ENCODE data around the gene DBF4B. TPM values are rescaled to one million over a fixed set of nuclear protein-coding genes. Genes with fewer than 3 reads are reported as not detected.
A peak's percentile ranks its signal among the peaks of the same experiment; 100 is the strongest.

DBF4B gene
- total RNA-seq, 4 donors from 2014 or later = 1.5 to 3.5 (median 2.5) TPM

DNA sequence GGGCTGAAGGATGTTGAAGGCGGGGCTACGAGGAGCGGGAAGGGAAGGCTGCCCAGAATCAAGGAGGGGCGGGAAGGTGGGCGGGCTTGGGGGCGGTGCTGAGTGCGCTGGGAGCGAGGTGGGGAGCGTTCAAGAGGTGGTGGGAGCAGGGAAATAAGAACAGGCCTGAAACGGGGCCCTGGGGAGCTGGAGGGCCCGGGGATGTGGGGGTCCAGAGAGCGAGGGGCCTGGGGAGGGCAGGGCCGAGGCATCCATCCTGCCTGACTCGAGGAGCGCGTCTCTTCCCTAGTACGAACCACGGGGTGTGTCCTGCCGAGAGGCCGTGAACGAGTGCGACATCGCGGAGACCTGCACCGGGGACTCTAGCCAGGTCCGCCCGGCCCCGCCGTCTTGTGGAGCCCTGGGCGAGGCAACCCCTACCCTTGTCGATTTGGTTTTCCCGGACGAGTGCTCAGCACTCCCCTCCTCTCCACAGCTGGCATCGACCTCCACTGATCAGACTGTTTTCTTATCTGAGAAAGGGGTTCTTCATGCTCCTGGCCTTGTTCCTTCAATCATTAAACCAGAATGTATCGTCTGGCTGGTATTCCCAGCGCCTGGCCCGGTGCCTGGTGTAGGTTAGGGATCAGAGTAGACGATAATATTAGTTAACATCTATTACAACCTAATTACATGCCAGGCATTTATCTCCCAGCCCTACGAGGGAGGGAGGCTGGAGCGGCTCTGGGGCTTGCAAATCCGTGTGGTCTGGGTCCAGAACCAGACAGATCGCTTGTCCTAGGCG lies 67.6 kb downstream of the DBF4B start:
- in situ Hi-C loops (cut with MboI; ENCODE audit: low pct_ligation_motif_present in 1 of 4, low pct_unique_long_range_greater_than_20kb in 1 of 4, low sequenced_read_pairs in 3 of 4) = no loop called here
- DNase-seq = no peak
- peaks cover 12 to 30% (median 19%) of the 10 kb centered on the region in 4 donors for H3K4me1 ChIP-seq
- intact Hi-C loops (cut with DNase I; ENCODE audit: low total_unique reads) = loop anchor here (10.0 kb wide), 1 partner anchor 359 kb away; the partner anchor contains the start of genes ACBD4 and PLCD3
- H3K36me3 ChIP-seq = no peaks in the 10 kb centered on the region
- WGBS, 2 donors (ENCODE audit: low coverage in 1 of 2) = 0 to 4% methylated on average over 11 to 40 of the region's 43 CpGs
- peaks cover 17% of the 10 kb centered on the region for H3K27me3 ChIP-seq
- no peak for TF ChIP-seq CTCF (IDR thresholded peaks at IDR 0.05)
- TF ChIP-seq POLR2A (IDR thresholded peaks at IDR 0.05) = peak; percentile 10
- no peak for TF ChIP-seq EP300 (IDR thresholded peaks at IDR 0.05; ENCODE audit: low read depth)
- TF ChIP-seq POLR2AphosphoS5 (IDR thresholded peaks at IDR 0.05) = no peak
- H3K27ac ChIP-seq = peak overlapping the region; percentile 58 to 85 (median 70)
- H3K9me3 ChIP-seq = no peaks in the 10 kb centered on the region
- H3K4me3 ChIP-seq = peak overlapping the region; percentile 29 to 61 (median 46)

DNA sequence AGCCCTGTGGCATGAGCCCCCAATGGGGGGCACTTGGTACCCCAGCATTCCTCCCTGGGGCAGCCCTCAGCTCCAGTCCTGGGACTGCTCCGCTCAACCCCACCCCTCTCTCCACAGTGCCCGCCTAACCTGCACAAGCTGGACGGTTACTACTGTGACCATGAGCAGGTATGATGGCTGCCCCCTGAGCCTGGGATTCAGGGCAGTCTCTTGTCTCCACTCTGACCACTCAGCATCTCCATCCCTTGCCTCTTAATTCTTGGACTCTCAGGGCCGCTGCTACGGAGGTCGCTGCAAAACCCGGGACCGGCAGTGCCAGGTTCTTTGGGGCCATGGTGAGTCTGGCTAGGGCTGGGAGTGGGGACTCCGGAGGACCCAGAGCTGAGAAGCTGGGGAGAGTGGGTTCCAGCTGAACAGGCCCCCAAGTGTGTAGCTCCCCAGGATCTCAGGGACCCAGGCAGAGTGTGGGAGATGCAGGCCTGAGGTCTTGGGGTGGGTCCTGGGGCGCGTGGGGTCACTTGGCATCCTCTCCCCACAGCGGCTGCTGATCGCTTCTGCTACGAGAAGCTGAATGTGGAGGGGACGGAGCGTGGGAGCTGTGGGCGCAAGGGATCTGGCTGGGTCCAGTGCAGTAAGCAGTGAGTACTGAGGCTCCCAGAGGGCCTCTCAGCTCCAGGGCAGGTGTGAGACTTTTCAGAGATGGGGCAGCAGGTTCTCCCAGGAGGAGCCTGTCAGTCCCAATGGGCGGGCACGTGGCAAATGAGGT lies 68.3 kb downstream of the DBF4B start:
- WGBS, 2 donors (ENCODE audit: low coverage in 1 of 2) = 82% methylated on average over 19 of the region's 19 CpGs; no CpG with 5 or more reads in 1 of the 2 donors
- no peak for DNase-seq
- intact Hi-C loops (cut with DNase I; ENCODE audit: low total_unique reads) = loop anchor here (10.0 kb wide), 1 partner anchor 358 kb away; the partner anchor contains the start of genes ACBD4 and PLCD3
- peaks cover 12 to 31% (median 21%) of the 10 kb centered on the region in 4 donors for H3K4me1 ChIP-seq
- TF ChIP-seq POLR2A (IDR thresholded peaks at IDR 0.05) = no peak
- no peak for TF ChIP-seq CTCF (IDR thresholded peaks at IDR 0.05)
- peak overlapping the region; percentile 58 to 85 (median 70) for H3K27ac ChIP-seq
- in situ Hi-C loops (cut with MboI; ENCODE audit: low pct_ligation_motif_present in 1 of 4, low pct_unique_long_range_greater_than_20kb in 1 of 4, low sequenced_read_pairs in 3 of 4) = no loop called here
- no peaks in the 10 kb centered on the region for H3K9me3 ChIP-seq
- H3K4me3 ChIP-seq = no peak overlapping the region
- H3K27me3 ChIP-seq = peaks cover 17% of the 10 kb centered on the region
- H3K36me3 ChIP-seq = no peaks in the 10 kb centered on the region

DNA sequence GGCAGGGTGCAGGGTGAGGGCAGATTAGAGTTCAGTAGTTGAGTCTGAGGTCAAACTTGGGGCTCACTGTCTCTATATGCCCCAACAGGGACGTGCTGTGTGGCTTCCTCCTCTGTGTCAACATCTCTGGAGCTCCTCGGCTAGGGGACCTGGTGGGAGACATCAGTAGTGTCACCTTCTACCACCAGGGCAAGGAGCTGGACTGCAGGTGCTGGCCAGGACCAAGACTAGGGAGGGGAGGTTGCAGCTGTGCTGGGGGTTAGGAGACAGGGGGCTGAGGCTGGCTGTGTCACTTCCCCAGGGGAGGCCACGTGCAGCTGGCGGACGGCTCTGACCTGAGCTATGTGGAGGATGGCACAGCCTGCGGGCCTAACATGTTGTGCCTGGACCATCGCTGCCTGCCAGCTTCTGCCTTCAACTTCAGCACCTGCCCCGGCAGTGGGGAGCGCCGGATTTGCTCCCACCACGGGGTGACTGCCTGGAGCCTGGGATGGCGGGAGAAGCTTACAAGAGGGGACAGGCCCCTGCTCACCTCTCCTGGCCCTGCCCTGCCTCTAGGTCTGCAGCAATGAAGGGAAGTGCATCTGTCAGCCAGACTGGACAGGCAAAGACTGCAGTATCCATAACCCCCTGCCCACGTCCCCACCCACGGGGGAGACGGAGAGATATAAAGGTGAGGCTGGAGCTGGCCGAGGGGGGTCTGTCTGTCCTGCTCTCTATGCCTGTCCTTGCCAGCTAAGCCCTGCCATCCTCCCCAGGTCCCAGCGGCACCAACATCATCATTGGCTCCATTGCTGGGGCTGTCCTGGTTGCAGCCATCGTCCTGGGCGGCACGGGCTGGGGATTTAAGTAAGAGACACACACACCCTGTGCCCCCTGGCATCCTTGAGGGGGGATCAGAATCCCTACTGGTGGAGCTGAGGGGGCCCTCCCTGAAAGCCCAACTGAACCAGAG lies 69.2 kb downstream of the DBF4B start:
- H3K27ac ChIP-seq = peak overlapping the region in 1 of 4 donors; percentile 85
- DNase-seq = no peak
- intact Hi-C loops (cut with DNase I; ENCODE audit: low total_unique reads) = loop anchor here (10.0 kb wide), 1 partner anchor 357 kb away; the partner anchor contains the start of genes ACBD4 and PLCD3
- no peaks in the 10 kb centered on the region for H3K9me3 ChIP-seq
- no peaks in the 10 kb centered on the region for H3K36me3 ChIP-seq
- H3K4me3 ChIP-seq = no peak overlapping the region
- in situ Hi-C loops (cut with MboI; ENCODE audit: low pct_ligation_motif_present in 1 of 4, low pct_unique_long_range_greater_than_20kb in 1 of 4, low sequenced_read_pairs in 3 of 4) = no loop called here
- H3K27me3 ChIP-seq = peaks cover 8% of the 10 kb centered on the region
- TF ChIP-seq CTCF (IDR thresholded peaks at IDR 0.05) = no peak
- TF ChIP-seq POLR2AphosphoS5 (IDR thresholded peaks at IDR 0.05) = no peak
- TF ChIP-seq POLR2A (IDR thresholded peaks at IDR 0.05) = no peak
- TF ChIP-seq EP300 (IDR thresholded peaks at IDR 0.05; ENCODE audit: low read depth) = no peak
- peaks cover 12 to 31% (median 21%) of the 10 kb centered on the region in 4 donors for H3K4me1 ChIP-seq
- 84% methylated on average over 16 of the region's 20 CpGs; no CpG with 5 or more reads in 1 of the 2 donors for WGBS, 2 donors (ENCODE audit: low coverage in 1 of 2)
